GM06990 (cell line): Measurements from ENCODE around the gene GRHL3.

Experiments used
- DNase-seq: peaks from one replicate; pipeline ENCODE4 v3.0.0-alpha.2; 2011; ENCODE audit not compliant: insufficient read length; ENCODE audit errors: extremely low read depth
- H3K27me3 ChIP-seq: replicated peaks from 2 replicates; pipeline ENCODE4 v1.6.0; 2011; ENCODE audit warnings: low read length; ENCODE audit not compliant: control insufficient read depth, insufficient read depth
- H3K36me3 ChIP-seq: 2 replicates; pipeline ENCODE4 v1.5.1; 2011; ENCODE audit warnings: low read length; ENCODE audit not compliant: control insufficient read depth, insufficient read depth
- H3K4me3 ChIP-seq: replicated peaks from 2 replicates; pipeline ENCODE4 v1.5.1; 2011; ENCODE audit warnings: low read depth, mild to moderate bottlenecking, control low read depth, low read length
- TF ChIP-seq, protein P1 (sequence below): IDR thresholded peaks from 2 replicates; pipeline ENCODE4 v1.5.1; 2011; ENCODE audit warnings: low read length, control low read depth, mild to moderate bottlenecking, inconsistent platforms; ENCODE audit not compliant: insufficient read depth, poor library complexity, severe bottlenecking

The GRHL3 gene

DNA sequence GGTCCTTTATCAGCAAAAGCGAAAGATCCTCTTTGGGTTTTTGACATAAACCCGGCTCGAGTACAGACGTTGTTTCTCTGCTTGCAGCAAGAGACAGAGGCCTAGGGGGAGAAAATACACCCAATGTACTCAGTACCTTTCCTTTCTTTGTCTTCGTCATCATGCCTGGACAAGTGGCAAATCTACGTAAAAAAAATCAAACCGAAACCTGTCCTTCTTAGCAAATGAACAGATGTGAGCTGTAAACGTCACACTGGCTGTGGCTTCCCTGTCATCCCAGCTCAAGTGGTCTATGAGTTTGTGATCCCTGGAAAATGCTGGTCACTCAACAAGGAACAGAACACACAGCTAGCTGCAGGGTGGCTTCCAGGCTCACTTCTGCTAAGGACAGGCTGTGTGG lies 54.6 kb downstream of the GRHL3 start:
- Histone ChIP-seq H3K4me3 (no peak overlapping the region), H3K36me3 (no peaks in the 10 kb centered on the region), H3K27me3 (no peaks in the 10 kb centered on the region)
- TF ChIP-seq, protein P1, sequence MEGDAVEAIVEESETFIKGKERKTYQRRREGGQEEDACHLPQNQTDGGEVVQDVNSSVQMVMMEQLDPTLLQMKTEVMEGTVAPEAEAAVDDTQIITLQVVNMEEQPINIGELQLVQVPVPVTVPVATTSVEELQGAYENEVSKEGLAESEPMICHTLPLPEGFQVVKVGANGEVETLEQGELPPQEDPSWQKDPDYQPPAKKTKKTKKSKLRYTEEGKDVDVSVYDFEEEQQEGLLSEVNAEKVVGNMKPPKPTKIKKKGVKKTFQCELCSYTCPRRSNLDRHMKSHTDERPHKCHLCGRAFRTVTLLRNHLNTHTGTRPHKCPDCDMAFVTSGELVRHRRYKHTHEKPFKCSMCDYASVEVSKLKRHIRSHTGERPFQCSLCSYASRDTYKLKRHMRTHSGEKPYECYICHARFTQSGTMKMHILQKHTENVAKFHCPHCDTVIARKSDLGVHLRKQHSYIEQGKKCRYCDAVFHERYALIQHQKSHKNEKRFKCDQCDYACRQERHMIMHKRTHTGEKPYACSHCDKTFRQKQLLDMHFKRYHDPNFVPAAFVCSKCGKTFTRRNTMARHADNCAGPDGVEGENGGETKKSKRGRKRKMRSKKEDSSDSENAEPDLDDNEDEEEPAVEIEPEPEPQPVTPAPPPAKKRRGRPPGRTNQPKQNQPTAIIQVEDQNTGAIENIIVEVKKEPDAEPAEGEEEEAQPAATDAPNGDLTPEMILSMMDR = no peak
- DNase-seq = no peak

DNA sequence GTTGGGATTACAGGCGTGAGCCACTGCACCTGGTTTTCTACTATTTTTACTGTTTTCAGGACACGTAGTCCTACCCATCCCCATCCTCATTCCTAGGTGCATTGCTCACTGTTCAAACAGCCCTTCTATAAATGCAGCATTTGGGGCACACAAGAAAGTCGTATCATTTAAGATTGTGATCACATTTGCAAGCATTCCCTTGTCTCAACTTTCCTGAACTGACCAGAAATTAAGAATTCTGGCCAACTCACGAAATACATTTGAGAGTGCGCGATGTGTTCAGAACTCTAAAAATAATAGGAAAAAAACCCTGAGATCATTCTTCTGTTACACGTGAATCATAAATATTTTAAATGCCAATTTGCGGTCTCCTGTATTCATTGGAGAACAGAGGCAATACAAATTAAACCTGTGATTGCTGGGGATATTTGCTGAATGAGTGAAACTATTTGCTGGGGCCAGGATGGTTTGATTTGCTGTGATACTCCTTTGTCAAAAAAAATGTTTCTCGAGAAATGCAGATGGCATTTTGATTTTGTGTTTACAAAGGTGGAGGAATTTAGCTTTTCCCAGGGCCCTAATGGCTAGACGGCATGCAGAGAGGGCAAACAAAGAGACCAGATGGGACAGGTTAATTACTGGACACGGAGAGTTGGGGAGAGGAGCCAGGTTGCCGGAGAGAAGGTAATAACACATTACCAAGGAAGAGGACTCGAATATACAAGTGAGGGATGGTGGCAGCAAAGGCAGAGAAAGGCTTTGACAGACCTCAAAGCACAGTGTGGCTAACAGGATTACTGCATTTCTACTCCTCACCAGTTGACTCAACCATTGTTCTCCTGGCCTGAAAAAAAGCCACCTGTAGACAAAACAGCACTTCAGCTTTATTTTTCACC lies 56.0 kb downstream of the GRHL3 start:
- TF ChIP-seq, protein P1 = no peak
- H3K27me3 ChIP-seq = no peaks in the 10 kb centered on the region
- H3K36me3 ChIP-seq = no peaks in the 10 kb centered on the region
- no peak overlapping the region for H3K4me3 ChIP-seq
- no peak for DNase-seq

DNA sequence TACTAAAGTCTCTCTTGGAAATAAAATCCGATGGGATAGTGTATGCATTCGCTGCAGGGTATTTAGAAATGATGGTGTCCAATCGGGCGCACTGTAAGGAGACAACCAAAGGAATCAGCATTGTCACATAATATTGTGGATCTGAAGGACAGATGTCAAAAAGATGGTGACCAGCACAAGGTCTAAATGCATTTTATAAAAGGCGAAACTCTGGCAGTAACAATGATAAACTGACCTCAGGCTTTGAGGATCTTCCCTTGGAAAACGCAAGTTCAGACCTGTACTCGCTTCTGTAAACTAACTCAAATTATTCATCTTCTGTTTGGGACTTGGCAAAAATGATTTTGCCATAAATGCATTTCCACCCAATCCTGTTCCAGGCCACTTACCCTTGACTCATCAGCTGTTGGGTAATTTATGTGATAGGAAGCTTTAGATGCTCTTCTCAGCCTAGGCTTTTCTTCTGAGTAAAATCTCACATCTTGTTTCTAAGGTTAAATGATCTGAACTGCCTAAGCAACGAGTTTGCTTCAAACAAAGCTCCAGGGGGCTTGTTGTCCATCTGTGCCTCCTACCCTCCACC lies 60.7 kb downstream of the GRHL3 start:
- TF ChIP-seq, protein P1 = no peak
- H3K27me3 ChIP-seq = no peaks in the 10 kb centered on the region
- no peak overlapping the region for H3K4me3 ChIP-seq
- no peak for DNase-seq
- H3K36me3 ChIP-seq = 0 out of 2 replicates have a peak, but pooled peaks cover 1% of the 10 kb centered on the region

DNA sequence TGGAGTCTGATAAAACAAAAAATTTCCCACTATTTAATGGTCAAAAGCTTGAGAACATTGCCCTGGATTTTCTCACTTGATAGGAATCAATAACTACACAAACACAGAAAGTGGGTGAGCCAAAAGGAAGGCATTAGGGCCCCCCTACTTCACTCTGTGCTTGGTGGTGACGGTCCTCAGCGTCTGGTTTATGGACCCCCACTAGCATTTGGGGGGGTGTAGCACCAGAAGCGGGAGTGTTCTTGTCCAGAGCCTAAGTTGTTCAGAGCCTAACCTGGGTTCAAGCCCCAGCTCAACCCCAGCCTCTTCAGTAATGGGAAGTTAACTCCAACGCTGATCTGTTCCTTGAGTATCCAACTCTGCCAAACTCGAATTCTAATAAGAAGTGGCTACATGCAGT lies 61.4 kb downstream of the GRHL3 start:
- H3K4me3 ChIP-seq = no peak overlapping the region
- TF ChIP-seq, protein P1 = no peak
- DNase-seq = no peak
- no peaks in the 10 kb centered on the region for H3K27me3 ChIP-seq
- H3K36me3 ChIP-seq = 0 out of 2 replicates have a peak, but pooled peaks cover 1% of the 10 kb centered on the region

DNA sequence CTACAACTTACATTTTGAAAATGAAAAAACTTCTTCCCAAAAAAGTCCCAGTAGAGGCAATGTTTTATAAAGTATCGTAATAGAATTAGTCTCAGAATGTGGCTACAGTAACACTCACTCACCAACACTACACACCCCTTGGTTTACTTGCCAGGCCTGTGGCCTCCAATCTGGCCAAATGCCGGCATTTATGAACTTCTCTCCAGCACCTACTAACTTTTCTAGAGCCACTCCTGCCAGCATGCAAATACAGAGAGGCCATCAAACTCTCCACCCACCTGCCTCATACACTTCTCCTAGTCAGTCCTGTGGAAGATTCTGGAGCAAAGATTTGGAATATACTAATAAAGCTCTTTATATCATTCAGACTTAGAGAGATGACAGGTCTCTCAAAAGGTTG lies 62.1 kb downstream of the GRHL3 start:
- Histone ChIP-seq H3K27me3 (no peaks in the 10 kb centered on the region), H3K4me3 (no peak overlapping the region), H3K36me3 (0 out of 2 replicates have a peak, but pooled peaks cover 1% of the 10 kb centered on the region)
- TF ChIP-seq, protein P1 = no peak
- no peak for DNase-seq
